HG03097 (cell line): ENCODE results near the gene SYNPO2.
"Not testable (repeated sequence)": the region's sequence is repeated elsewhere in the genome, so short reads cannot be mapped to it uniquely, and the experiment has no call there.

Source experiments
- ATAC-seq: cut with Tn5 transposase; IDR thresholded peaks from one replicate; pipeline ENCODE4 v1.9.1; 2021; ENCODE audit not compliant: unreplicated experiment, low FRiP score

Gene SYNPO2

DNA sequence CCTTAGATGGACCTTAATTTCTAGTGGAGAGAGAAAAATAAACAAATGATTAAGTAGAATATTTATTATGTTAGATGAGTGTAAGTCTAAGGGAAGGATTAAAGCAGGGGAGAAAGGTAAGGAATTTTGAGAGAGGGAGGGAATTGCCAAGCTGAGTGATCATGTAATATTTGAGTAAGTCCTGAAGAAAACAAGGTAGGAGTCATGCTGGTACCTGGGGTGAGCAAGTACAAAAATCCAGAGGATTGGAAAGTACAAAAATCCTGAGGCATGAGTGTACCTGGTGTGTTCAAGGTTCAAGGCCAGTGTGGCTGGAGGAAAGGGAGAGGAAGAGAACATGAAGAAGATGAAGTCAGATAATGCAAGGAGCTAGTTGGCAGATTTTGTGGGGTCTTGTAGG, 159.8 kb downstream of the SYNPO2 start:
- ATAC-seq = no peak

DNA sequence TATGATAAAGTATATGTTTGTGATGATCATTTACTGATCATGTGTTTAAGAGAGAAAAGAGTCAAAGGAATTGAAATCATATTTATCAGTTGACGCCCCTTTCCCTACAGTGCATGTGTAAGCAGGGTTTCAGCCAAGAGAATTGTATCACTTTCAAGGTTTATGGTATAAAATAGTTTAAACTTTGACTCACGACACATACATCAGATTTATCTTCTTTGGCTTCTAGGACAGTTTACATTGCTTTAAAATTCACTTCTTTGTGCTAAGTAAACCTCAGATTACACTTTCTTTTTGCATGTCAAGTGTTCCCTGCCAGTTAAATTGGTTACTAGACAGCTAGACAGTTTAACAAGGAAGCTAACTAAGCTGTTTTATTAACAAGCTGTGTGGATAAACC, 160.7 kb downstream of the SYNPO2 start:
- no peak for ATAC-seq

DNA sequence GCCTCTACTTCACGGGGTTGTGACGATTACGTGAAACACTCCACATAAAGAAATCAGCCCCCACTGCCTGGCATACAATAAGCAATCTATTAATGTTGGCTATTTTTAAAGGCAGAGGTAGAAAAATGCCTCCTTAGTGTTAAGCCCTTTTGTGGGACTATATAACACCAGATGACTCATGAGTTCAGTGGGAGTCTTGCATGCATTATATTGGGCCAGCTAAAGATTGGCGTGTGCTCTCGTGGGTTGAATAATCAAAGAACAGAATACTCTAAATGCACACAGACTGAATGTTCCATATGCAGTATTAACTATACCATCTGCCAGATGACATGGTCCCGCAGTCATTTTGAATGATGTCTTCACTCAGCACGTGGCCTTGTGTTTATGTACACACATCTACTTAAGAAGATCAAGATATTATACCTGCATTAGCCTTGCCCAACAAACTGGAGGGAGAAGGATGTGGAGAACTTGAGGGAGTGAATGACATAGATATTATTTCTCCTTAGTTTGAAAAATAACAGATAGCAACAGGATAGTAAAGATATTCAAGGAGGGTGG, 162.0 kb downstream of the SYNPO2 start:
- no peak for ATAC-seq

DNA sequence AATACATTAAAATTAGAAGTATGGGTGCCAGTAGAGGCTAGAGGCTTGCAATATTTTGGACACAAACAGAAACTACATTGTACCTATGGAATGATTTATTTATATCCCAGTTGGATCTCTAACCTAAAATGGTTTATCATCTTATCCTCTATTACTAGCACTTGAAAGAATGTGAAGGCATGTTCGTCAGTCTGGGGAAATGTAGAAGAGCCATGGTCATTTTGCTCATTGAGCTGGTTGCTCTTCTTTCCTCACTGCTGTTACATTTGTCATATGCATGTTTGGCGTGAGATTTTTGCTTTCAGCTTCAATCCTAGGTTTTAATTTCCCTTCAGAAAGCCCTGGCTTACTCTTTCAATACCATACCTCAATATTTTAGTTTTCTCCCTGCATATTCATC, 164.6 kb downstream of the SYNPO2 start:
- ATAC-seq = no peak

DNA sequence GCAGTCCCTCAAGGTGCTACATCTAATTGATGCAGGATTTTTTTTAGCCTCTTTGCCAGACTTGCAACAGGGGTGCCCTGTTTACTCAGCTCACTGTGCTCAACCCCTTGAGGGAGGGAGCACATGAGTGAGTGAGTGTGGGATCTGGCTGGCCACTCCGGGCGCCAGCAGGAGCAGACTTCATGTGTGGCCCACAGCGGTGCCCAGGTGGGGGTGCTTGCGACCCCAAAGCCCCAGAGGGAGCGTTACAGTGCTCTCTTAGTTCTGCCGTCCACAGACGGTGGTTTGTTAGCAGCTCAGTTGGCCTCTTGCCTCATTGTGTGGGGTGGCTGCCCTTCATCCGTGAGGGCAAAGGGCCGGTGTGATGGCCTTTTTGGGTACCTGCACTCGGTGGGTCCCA, 165.3 kb downstream of the SYNPO2 start:
- no peak for ATAC-seq

DNA sequence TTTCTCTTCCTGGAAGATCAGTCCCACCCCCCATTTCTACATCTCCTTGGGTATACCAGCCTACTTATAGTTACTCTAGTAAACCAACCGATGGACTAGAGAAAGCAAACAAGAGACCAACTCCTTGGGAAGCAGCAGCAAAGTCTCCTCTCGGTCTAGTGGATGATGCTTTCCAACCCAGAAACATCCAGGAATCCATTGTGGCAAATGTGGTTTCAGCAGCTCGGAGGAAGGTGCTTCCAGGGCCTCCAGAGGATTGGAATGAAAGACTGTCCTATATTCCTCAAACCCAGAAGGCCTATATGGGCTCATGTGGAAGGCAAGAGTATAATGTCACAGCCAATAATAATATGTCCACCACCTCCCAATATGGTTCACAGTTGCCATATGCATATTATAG, 168.8 kb downstream of the SYNPO2 start:
- ATAC-seq = no peak

DNA sequence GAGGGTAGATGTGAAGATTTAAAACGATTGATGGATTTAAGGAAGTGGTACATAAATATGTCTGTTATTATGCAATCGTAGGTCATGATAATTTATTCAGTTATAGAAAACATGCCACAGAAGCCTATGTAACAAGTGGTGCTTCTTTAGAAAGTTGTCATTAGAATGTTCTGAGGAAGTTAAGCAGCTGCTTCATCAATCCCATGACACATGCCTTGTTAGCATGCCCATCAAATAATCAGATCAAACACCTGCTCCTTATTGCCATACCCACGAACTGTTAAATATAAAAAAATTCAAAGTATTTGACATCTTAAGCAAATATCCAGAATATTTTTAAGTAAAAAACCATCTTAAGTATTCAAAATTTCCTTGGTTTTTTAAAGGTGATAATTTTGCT, 170.6 kb downstream of the SYNPO2 start:
- ATAC-seq = no peak

DNA sequence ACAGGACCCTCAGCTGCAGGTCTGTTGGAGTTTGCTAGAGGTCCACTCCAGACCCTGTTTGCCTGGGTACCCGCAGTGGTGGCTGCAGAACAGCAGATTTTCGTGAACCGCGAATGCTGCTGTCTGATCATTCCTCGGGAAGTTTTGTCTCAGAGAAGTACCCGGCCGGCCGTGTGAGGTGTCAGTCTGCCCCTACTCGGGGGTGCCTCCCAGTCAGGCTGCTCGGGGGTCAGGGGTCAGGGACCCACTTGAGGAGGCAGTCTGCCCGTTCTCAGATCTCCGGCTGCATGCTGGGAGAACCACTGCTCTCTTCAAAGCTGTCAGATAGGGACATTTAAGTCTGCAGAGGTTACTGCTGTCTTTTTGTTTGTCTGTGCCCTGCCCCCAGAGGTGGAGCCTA, 178.5 kb downstream of the SYNPO2 start:
- ATAC-seq = not testable (repeated sequence)

DNA sequence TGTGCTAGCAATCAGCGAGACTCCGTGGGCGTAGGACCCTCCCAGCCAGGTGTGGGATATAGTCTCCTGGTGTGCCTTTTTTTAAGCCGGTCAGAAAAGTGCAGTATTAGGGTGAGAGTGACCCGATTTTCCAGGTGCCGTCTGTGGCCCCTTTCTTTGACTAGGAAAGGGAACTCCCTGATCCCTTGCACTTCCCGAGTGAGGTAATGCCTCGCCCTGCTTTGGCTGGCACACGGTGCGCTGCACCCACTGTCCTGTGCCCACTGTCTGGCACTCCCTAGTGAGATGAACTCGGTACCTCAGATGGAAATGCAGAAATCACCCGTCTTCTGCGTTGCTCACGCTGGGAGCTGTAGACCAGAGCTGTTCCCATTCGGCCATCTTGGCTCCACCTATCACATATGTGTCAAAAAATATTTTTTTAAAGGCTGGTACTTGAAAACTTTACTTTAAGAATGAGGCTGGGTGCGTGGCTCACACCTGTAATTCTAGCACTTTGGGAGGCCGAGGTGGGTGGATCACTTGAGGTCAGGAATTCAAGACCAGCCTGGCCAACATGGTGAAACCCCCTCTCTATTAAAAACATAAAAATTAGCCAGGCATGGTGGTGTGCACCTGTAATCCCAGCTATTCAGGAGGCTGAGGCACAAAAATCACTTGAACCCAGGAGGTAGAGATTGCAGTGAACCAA, 179.2 kb downstream of the SYNPO2 start:
- ATAC-seq = not testable (repeated sequence)

DNA sequence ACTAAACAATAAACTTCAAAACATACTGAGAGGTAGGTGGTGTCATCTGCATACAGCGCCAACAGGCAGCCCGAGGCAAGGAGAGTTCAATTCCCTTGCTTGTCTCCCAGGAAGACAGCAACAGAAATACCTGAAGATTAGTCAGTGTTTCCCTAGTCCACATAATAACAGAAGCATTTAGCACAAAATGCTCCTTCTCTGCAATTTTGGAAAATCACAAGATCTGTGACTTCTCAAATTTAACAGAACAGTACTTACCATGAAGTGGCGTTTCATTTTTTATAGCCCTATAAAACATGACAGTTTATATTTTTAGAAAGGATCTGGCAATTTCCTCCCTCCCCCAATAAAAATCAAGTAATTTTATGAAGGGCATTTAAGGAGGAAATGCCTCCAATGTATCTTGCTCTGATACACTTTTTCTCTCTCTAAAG, 179.9 kb downstream of the SYNPO2 start:
- ATAC-seq = no peak

DNA sequence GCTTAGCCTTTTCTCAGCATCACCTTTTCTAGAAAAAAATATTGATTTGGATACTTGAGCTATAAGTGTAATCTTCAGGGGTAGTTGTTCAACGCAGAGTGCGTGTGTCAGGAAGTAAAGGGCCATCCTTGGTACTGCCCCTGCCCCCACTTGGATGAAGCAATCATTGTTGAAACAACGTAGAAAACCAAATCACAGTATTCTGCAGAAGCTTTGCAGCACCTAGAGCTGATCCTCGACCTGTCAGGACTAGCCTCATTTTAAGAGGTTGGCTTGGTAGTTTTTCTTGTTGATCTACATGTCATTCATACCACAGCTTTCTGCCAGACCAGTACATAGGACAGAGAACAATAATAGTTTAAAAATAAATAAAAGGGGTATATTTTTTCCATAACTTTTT, 181.6 kb downstream of the SYNPO2 start:
- no peak for ATAC-seq

DNA sequence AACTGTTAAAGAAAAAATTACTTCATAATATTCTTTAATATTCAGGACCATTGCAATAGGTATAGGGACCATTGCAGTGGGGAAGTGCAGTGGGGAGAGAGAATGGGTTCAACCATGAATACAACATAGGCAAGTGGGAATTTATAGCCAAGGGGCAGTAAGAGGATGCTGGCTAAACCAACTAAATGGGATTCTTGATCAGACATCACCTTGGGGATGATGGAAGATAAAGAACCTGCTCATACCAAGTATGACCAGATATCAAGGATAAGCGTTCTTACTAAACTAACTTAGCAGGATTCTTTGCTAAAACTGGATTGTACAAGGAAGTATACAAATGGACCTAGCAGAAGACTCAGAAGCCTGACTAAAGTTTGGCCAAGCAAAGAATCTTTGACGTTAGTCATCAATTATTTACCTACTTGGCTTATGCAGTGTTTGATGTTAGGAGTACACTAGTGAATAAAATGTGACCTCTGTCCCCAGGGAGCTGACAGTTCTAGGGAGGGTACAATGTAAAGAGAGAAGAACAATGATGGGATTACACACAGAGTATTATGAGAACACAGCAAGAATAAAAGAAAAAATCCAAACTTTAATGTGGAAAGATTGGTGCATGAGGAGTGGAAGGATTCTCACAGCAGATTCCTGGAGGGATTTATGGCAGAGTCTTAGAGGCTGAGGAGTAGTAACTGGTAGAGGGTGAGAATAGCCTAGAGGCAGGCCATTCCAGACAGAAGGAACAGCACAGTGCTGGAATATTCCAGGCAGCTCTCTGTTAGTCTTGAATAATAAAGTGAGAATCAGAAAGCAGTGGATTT, 192.3 kb downstream of the SYNPO2 start:
- no peak for ATAC-seq

DNA sequence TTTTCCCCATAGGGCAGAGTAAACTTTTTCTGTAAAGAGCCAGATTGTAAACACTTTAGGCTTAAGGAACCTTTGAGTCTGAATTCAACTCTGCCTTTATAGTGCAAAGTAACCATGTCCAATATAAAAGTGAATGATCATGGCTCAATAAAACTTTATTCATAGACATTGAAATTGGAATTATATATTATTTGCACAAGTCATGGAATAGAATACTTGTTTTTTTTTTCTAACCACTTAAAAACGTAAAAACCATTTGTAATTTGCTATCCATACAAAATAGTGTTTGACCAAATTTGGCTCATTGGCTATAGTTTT, 192.8 kb downstream of the SYNPO2 start:
- no peak for ATAC-seq

DNA sequence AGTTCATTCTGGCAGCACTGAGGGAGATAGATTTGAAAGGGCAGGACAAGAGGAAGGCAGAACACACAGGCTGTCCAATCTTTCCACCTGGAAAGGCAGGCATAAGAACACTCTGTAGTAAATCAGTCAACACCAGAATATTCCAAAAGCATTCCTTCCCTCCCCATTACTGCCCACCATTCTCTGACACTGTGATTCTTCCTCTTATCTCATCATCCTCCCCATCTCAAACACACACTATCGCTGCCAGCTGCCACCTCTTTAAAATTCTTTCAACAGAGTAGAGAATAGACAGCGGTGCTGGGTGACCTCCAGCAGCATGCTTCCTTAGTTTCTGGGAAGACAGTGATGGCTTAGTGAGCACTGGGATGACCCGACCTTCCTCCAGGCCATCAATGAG, 193.3 kb downstream of the SYNPO2 start:
- ATAC-seq = no peak

DNA sequence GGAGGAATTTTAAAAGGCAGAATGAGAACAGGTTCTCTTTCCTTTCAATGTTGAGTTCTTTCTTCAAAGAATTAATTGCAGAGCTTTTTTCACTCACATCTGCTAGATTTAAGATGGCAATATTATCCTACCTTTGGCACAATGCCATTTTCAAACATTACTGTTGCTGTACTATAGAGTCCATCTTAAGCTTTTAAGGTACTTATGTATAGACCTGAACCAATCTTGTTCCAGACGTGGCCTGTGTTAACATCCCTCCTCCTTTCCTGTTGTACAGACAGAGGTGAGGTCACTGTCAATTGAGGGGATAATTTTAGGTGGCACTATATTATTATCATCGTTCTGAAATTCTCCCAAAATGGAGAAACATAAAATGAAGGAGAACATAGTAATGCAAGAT, 194.0 kb downstream of the SYNPO2 start:
- no peak for ATAC-seq

DNA sequence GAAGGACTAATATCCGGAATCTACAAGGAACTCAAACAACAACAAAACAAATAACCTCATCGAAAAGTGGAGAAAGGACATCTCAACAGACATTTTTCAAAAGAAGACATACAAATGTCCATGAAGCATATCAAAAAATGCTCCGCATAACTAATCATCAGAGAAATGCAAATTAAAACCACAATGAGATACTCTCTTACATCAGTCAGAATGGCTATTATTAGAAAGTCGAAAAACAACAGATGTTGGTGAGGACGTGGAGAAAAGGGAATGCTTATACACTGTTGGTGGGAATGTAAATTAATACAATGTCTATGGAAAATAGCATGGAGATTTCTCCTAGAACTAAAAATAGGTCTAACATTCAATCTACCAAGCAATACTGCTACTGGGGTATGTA, 195.9 kb downstream of the SYNPO2 start:
- ATAC-seq = no peak

DNA sequence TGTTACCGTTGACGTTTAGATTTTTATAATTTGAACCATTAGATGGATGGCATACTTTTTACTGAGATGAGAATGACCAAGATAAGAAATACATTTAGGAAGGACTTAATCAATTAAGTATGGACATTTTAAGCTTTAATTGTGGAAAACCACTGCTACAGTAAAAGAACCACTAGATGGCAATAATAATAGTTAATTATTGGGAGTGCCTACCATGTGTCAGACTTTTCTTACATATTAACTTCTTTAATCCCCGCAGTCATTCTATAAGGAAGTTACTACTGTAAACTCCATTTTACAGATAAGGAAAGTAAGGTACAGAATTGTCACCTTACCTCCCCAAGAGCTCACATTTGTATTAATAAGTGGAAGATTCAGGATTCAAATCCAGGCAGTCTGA, 198.5 kb downstream of the SYNPO2 start:
- no peak for ATAC-seq

DNA sequence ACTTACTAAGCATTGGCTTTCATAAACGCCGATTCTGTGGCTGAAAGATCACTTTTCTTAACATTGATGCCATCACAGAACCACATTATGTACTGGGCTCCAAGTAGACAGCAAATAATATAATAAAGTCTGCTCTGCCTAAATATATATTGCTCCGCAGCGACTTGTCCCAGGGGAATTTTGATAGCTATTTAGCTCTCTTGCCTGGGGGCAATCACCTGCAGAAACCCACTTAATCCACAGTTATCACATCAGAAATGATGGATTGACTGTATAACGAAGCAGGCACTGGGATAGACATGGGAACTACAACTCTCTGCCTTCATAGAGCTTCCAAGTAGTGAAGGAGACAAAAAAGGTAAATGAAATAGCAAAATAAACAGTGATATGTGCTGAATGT, 199.0 kb downstream of the SYNPO2 start:
- no peak for ATAC-seq

DNA sequence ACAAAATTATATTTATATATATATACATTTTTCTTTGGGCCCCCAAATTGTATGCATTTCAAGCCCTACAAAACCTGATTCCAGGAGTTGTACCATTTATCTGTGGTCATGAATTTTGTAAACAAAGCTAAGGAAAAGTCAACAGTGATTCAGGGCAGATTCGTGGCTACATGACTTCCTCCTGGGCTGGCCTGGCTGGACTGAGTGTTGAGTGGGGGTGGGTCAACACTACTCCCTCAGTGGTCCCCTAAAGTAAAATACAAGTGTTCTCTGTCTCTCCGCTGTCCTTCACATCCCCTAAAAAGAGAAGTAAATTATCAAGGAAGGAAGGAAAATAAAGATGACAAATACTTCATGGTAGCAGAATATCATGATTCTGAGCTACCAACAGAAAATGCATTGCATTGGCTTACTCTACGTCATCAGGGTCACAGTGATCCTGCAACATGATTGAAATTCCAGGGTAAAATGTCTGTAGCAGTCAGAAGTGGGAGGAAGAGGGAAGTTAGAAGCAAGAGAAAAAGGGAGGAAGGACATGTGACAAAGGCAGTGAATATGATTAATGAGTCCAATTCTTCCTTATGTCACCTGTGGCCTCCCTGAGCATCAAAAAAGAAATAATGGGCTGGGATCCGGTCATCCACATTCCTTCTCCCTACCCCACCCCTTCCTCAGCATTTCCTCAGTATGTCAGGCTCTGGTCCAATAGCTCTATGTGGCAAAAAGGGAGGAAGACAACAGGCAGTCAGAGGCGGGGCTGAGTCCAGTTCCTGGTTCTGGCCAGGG, 204.6 kb downstream of the SYNPO2 start:
- ATAC-seq = no peak

DNA sequence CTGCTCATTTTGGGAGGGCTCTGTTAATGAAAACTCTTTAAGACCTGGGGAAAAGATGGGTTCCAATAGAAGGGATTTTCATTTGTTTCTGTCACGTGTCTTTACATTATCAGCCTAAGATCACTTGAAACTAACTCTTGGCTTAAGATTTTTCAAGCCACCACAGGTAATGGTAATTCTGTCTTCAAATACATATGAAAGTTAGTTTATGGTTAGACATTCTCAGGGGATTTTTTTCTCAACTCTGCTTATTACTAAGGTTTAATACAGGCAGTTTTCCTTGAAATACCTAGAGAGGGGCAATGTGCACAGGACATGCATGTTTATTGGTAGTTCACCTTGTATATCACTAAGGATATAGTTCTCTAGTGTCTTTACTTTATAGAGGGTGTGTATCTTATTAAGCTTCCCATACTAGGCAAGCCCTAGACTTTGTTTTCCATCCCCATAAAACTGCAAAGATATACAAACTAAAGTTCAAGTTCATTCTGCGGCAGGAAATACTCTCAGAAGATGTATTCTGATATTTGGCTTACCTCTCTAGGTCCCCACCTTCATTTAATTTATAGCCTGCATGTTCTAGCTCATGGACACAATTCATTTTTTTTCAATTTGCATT, 208.7 kb downstream of the SYNPO2 start:
- no peak for ATAC-seq

DNA sequence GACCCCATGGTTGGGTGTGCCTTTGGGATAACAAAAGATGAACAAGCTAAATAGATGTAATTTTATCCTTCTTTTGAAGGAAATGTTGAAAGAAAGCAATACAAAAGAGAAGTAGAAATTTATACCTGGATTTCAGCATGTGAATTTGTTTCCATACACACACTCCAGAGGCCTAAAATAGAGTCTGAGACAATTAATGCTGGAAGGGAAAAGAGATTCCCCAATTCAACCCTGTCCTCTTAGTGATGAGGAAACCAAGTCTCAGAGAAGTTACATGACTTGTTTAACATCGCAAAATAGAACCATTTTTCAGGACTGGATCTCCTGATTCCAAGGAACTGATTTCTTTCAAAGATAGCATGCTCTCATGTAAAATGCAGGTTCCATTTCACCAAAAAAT, 209.7 kb downstream of the SYNPO2 start:
- no peak for ATAC-seq
